HG02870 (cell line): Measurements from ENCODE around the gene JMJD6.
"Not testable (repeated sequence)": the region's sequence is repeated elsewhere in the genome, so short reads cannot be mapped to it uniquely, and the experiment has no call there.

Experiments used
- ATAC-seq: cut with Tn5 transposase; IDR thresholded peaks from one replicate; pipeline ENCODE4 v1.9.1; 2021; ENCODE audit warnings: mild to moderate bottlenecking, moderate library complexity; ENCODE audit not compliant: unreplicated experiment

Gene JMJD6

GRCh38 chr17:76718516-76718915 is 7.9 kb downstream of the JMJD6 start:
- no peak for ATAC-seq

- ATAC-seq: no peak
Observed at GRCh38 chr17:76716839-76717215, 9.6 kb downstream of the JMJD6 start.

GRCh38 chr17:76716146-76716838 is 10.1 kb downstream of the JMJD6 start:
- ATAC-seq: no peak

- no peak for ATAC-seq
Observed at GRCh38 chr17:76715496-76715830, 10.9 kb downstream of the JMJD6 start.

GRCh38 chr17:76714822-76715495 is 11.4 kb downstream of the JMJD6 start:
- no peak for ATAC-seq

- ATAC-seq: no peak
Observed at GRCh38 chr17:76714336-76714735, 12.1 kb downstream of the JMJD6 start.

- ATAC-seq: no peak
Observed at GRCh38 chr17:76713765-76714164, 12.6 kb downstream of the JMJD6 start.

- not testable (repeated sequence) for ATAC-seq
Observed at GRCh38 chr17:76712321-76712720, 14.1 kb downstream of the JMJD6 start.

GRCh38 chr17:76710863-76711611 is 15.4 kb downstream of the JMJD6 start, which contains the start of gene MXRA7:
Gene MXRA7, minus strand, starts transcription at chr17:76710965. Its CDS starts 19 bp downstream, at chr17:76710946.
- ATAC-seq: no peak

- ATAC-seq: not testable (repeated sequence)
Observed at GRCh38 chr17:76709951-76710862, 16.2 kb downstream of the JMJD6 start.

GRCh38 chr17:76709077-76709950 is 17.1 kb downstream of the JMJD6 start:
- no peak for ATAC-seq

GRCh38 chr17:76707985-76708807 is 18.2 kb downstream of the JMJD6 start:
- ATAC-seq: no peak

- no peak for ATAC-seq
Observed at GRCh38 chr17:76706817-76707216, 19.6 kb downstream of the JMJD6 start.

GRCh38 chr17:76704805-76705204 is 21.6 kb downstream of the JMJD6 start:
- no peak for ATAC-seq

GRCh38 chr17:76702941-76703637 is 23.3 kb downstream of the JMJD6 start:
- ATAC-seq: no peak

GRCh38 chr17:76702076-76702475 is 24.3 kb downstream of the JMJD6 start:
- no peak for ATAC-seq

GRCh38 chr17:76701471-76701967 is 24.9 kb downstream of the JMJD6 start:
- ATAC-seq: no peak
